Natural killer cell (primary cell): ENCODE data around the gene CAMTA1. TPM values are rescaled to one million over a fixed set of nuclear protein-coding genes. Genes with fewer than 3 reads are reported as not detected.

Experiments
- ATAC-seq, 3 donors: fragments of 150-1000 bp in 2 of 3; fragments of 200-7000 bp in 1 of 3; cut with Tn5 transposase; 1 replicate in 1 of 3; 2 replicates in 2 of 3; pipeline ENCODE4 v1.10.0; 2021; ENCODE audit warnings: mild to moderate bottlenecking in 2 of 3, moderate library complexity in 2 of 3
- DNase-seq, 2 donors: peaks; one replicate each; pipeline versions ENCODE4 v3.0.0 to v3.0.0-alpha.2; 2013 to 2021; ENCODE audit warnings: mixed read lengths in 1 of 2
- H3K27ac ChIP-seq: one replicate; pipeline ENCODE4 v1.5.1; 2013; ENCODE audit warnings: mild to moderate bottlenecking, low read length
- H3K27me3 ChIP-seq: one replicate; pipeline ENCODE4 v1.6.1; 2013; ENCODE audit warnings: low read length; ENCODE audit not compliant: control insufficient read depth, insufficient read depth
- H3K36me3 ChIP-seq: one replicate; pipeline ENCODE4 v1.6.1; 2013; ENCODE audit warnings: low read length; ENCODE audit not compliant: control insufficient read depth, insufficient read depth
- H3K4me1 ChIP-seq: one replicate; pipeline ENCODE4 v1.6.1; 2013; ENCODE audit warnings: low read length; ENCODE audit not compliant: control insufficient read depth, insufficient read depth
- H3K4me3 ChIP-seq: one replicate; pipeline ENCODE4 v1.5.1; 2013; ENCODE audit warnings: low read length
- H3K9me3 ChIP-seq: one replicate; pipeline ENCODE4 v1.6.1; 2013; ENCODE audit warnings: low read length; ENCODE audit not compliant: control insufficient read depth, insufficient read depth
- H3K27ac Mint-ChIP-seq, 2 donors: one replicate each; pipeline ENCODE4 v1.8.0; 2022; ENCODE audit warnings: mild to moderate bottlenecking in 2 of 2, mixed read lengths in 2 of 2, moderate library complexity in 1 of 2
- H3K27me3 Mint-ChIP-seq, 2 donors: one replicate each; pipeline ENCODE4 v1.8.0; 2022; ENCODE audit warnings: low read depth in 2 of 2, mixed read lengths in 2 of 2
- H3K36me3 Mint-ChIP-seq: one replicate; pipeline ENCODE4 v1.8.0; 2022; ENCODE audit warnings: mixed read lengths
- H3K4me1 Mint-ChIP-seq, 2 donors: one replicate each; pipeline ENCODE4 v1.8.0; 2022; ENCODE audit warnings: mixed read lengths in 2 of 2
- H3K4me3 Mint-ChIP-seq: one replicate; pipeline ENCODE4 v1.8.0; 2022; ENCODE audit warnings: mild to moderate bottlenecking, moderate library complexity, mixed read lengths
- H3K9me3 Mint-ChIP-seq, 2 donors: one replicate each; pipeline ENCODE4 v1.8.0; 2022; ENCODE audit warnings: mixed read lengths in 2 of 2
- CTCF ChIP-seq: fragments of 200-600 bp; IDR thresholded peaks from one replicate; pipeline ENCODE4 v1.8.0; 2022; ENCODE audit warnings: antibody characterized with exemption
- WGBS: methylation state at CpG from one replicate; pipeline ENCODE4 v1.1.7; 2013; ENCODE audit warnings: missing lambda C conversion rate; ENCODE audit not compliant: insufficient coverage; 5-methylcytosine and 5-hydroxymethylcytosine counted together
- intact Hi-C: fragments of 100-400 bp; cut with micrococcal nuclease; formaldehyde crosslinking; loops from one replicate; pipeline ENCODE4 v1.14.2; 2022
- total RNA-seq, 4 donors: library from RNA; stranded (reverse); fragments of 120-200 nt in 1 of 4; gene quantifications; one replicate each; pipeline versions ENCODE4 v1.2.3 to v1.2.4, GENCODE V29; 2013 to 2022

CAMTA1 gene
- total RNA-seq, 3 donors from 2014 or later (not counting 1 experiment from before 2014, with no cell fraction given): 40.6 to 53.3 (median 44.9) TPM

DNA sequence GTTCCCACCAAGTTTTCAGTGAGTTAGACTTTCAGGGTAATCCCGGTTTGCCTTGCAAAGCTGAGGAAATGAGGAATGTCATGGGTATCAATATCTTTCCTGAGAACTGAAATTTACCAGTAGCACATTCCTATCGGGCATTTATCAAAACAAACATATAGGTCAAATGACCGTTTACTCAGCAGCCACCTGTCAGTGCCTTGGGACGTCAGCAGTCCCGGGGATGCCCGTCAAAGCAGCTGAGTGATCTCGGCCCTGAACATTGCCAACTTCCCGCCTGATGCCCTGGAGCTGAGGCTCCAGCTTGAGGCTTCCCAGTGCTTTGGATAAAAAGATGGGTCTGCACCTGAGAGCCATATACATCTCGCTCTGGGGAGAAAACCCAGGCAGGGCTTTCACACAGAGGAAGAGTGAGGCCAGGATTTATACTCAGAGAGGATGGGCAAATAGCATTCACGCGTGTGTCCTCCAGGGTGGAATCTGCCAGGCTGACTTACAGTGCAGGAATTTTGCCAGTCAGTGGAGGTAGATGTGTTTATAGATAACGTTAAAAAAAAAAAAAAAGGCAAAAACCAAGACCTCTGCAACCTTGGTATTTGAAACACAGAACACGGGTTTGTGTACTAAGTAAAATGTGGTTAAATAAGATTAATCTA is 550.1 kb downstream of the CAMTA1 start:
- Histone ChIP-seq H3K36me3 (no peaks in the 10 kb centered on the region), H3K27me3 (no peaks in the 10 kb centered on the region), H3K9me3 (no peaks in the 10 kb centered on the region), H3K4me1 (no peaks in the 10 kb centered on the region), H3K27ac (no peak overlapping the region), H3K4me3 (no peak overlapping the region)
- TF ChIP-seq CTCF: no peak
- Mint-ChIP-seq H3K9me3 (no peaks in the 10 kb centered on the region), H3K4me3 (no peak overlapping the region), H3K36me3 (no peaks in the 10 kb centered on the region), H3K27ac (no peak overlapping the region), H3K27me3 (peaks cover 4 to 8% of the 10 kb centered on the region in 2 donors), H3K4me1 (no peaks in the 10 kb centered on the region)
- 86% methylated on average over 13 of the region's 13 CpGs for WGBS
- no peak for DNase-seq
- intact Hi-C loops: no loop called here
- no peak for ATAC-seq

- Mint-ChIP-seq H3K27me3 (no peaks in the 10 kb centered on the region), H3K27ac (no peak overlapping the region), H3K9me3 (no peaks in the 10 kb centered on the region), H3K4me1 (no peaks in the 10 kb centered on the region), H3K4me3 (no peak overlapping the region), H3K36me3 (no peaks in the 10 kb centered on the region)
- Histone ChIP-seq H3K4me1 (no peaks in the 10 kb centered on the region), H3K36me3 (no peaks in the 10 kb centered on the region), H3K9me3 (no peaks in the 10 kb centered on the region), H3K27me3 (no peaks in the 10 kb centered on the region), H3K4me3 (no peak overlapping the region), H3K27ac (no peak overlapping the region)
- ATAC-seq (no peak), DNase-seq (no peak)
- 90% methylated on average over 7 of the region's 7 CpGs for WGBS
- intact Hi-C loops: no loop called here
- no peak for TF ChIP-seq CTCF
These were observed 553.2 kb downstream of the CAMTA1 start for GRCh38 chr1:7338439-7338838.

DNA sequence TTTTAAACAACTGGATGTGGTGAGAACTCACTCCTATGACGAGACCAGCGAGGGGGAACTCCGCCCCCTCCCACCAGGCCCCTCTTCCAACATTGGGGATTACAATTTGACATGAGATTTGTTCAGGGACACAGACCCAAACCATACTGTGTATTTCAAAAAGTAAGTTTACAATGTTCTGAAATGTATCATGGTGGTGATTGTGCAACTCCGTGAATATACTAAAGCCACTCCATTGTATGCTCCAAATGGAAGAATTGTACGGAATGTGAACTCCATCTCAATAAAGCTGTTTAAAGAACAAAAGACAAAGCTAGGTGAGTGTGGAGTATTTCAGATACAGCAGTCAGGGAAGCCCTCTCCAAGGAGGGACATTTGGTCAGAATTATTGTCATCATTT is 553.8 kb downstream of the CAMTA1 start:
- Histone ChIP-seq H3K9me3 (no peaks in the 10 kb centered on the region), H3K36me3 (no peaks in the 10 kb centered on the region), H3K4me1 (no peaks in the 10 kb centered on the region), H3K4me3 (no peak overlapping the region), H3K27me3 (no peaks in the 10 kb centered on the region), H3K27ac (no peak overlapping the region)
- Mint-ChIP-seq H3K4me3 (no peak overlapping the region), H3K27ac (no peak overlapping the region), H3K4me1 (no peaks in the 10 kb centered on the region), H3K36me3 (no peaks in the 10 kb centered on the region), H3K27me3 (peaks cover 0 to 2% of the 10 kb centered on the region in 2 donors), H3K9me3 (no peaks in the 10 kb centered on the region)
- ATAC-seq (no peak), DNase-seq (no peak)
- intact Hi-C loops: no loop called here
- 98% methylated on average over 5 of the region's 5 CpGs for WGBS
- TF ChIP-seq CTCF: no peak

DNA sequence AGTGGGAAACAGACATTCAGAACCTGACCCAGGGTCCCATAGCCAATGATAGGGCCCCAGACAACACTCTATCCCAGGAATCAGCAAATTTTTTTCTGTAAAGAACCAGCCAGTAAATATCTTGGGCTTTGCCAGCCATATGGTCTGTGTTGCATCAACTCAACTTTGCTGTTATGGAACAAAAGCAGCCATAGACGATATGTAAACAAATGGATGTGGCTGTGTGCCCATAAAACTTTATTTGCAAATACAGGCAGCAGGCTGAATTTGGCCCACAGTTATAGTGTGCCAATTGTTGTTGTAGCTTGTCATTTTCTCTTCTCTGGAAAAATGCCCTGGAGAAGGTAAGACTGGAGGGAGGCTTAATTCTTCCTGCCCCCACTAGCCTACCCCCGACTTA is 554.7 kb downstream of the CAMTA1 start:
- Histone ChIP-seq H3K9me3 (no peaks in the 10 kb centered on the region), H3K27ac (no peak overlapping the region), H3K4me3 (no peak overlapping the region), H3K36me3 (no peaks in the 10 kb centered on the region), H3K4me1 (no peaks in the 10 kb centered on the region), H3K27me3 (no peaks in the 10 kb centered on the region)
- ATAC-seq: no peak
- no peaks in the 10 kb centered on the region for H3K36me3 Mint-ChIP-seq
- intact Hi-C loops: no loop called here
- H3K4me1 Mint-ChIP-seq: no peaks in the 10 kb centered on the region
- H3K27me3 Mint-ChIP-seq: peaks cover 2 to 8% of the 10 kb centered on the region in 2 donors
- no peak for TF ChIP-seq CTCF
- no peak overlapping the region for H3K4me3 Mint-ChIP-seq
- WGBS: 93% methylated on average over 2 of the region's 2 CpGs
- no peak overlapping the region for H3K27ac Mint-ChIP-seq
- DNase-seq: no peak
- H3K9me3 Mint-ChIP-seq: no peaks in the 10 kb centered on the region
